Measurements from ENCODE around the gene KTI12. TPM values are rescaled to one million over a fixed set of nuclear protein-coding genes. Genes with fewer than 3 reads are reported as not detected.
"Not testable (repeated sequence)": the region's sequence is repeated elsewhere in the genome, so short reads cannot be mapped to it uniquely, and the experiment has no call there.

Gene KTI12
- 4.2 TPM for total RNA-seq

- peak; percentile 89 for DNase-seq
Measured at GRCh38 chr1:52033190-52034049, at the start of gene KTI12. TSS of gene KTI12 (minus strand) at chr1:52033810. CDS start at chr1:52033761, 49 bp downstream.

- no peak for DNase-seq
Measured at GRCh38 chr1:52080014-52080415, 46.4 kb upstream of the KTI12 start.

- DNase-seq: not testable (repeated sequence)
Measured at GRCh38 chr1:52077277-52077676, 43.7 kb upstream of the KTI12 start.

GRCh38 chr1:52072291-52072690 lies 38.7 kb upstream of the KTI12 start:
- DNase-seq: no peak

GRCh38 chr1:52070704-52071103 lies 37.1 kb upstream of the KTI12 start:
- no peak for DNase-seq

- no peak for DNase-seq
Measured at GRCh38 chr1:52063192-52063591, 29.6 kb upstream of the KTI12 start.

GRCh38 chr1:52060822-52061221 lies 27.2 kb upstream of the KTI12 start:
- no peak for DNase-seq

GRCh38 chr1:52059888-52060287 lies 26.3 kb upstream of the KTI12 start:
- no peak for DNase-seq

- DNase-seq: no peak
Measured at GRCh38 chr1:52059321-52059720, 25.7 kb upstream of the KTI12 start.

- DNase-seq: no peak
Measured at GRCh38 chr1:52057876-52058415, 24.3 kb upstream of the KTI12 start.

GRCh38 chr1:52057255-52057654 lies 23.6 kb upstream of the KTI12 start:
- no peak for DNase-seq

GRCh38 chr1:52056937-52057231 lies 23.3 kb upstream of the KTI12 start:
- peak; percentile 36 for DNase-seq

- peak; percentile 92 for DNase-seq
Measured at GRCh38 chr1:52056163-52056936, 22.7 kb upstream of the KTI12 start, which contains the start of gene BTF3L4. TSS of gene BTF3L4 (plus strand) at chr1:52056295. CDS start at chr1:52059848, 3,553 bp downstream.

- no peak for DNase-seq
Measured at GRCh38 chr1:52055866-52056162, 22.2 kb upstream of the KTI12 start.

- peak; percentile 88 for DNase-seq
Measured at GRCh38 chr1:52055066-52055865, 21.7 kb upstream of the KTI12 start, which contains the start of gene TXNDC12. TSS of gene TXNDC12 (minus strand) at chr1:52055191. CDS start at chr1:52055096, 95 bp downstream.

- no peak for DNase-seq
Measured at GRCh38 chr1:52054496-52055065, 21.0 kb upstream of the KTI12 start.

- no peak for DNase-seq
Measured at GRCh38 chr1:52053862-52054261, 20.3 kb upstream of the KTI12 start.

GRCh38 chr1:52049337-52049736 lies 15.7 kb upstream of the KTI12 start:
- DNase-seq: not testable (repeated sequence)

GRCh38 chr1:52045666-52046195 lies 12.1 kb upstream of the KTI12 start:
- not testable (repeated sequence) for DNase-seq

- DNase-seq: no peak
Measured at GRCh38 chr1:52045236-52045635, 11.6 kb upstream of the KTI12 start.

GRCh38 chr1:52041551-52042185 lies 8.1 kb upstream of the KTI12 start:
- no peak for DNase-seq
